Endothelial cell of umbilical vein (primary cell): ENCODE measurements around the gene SLC35A5. TPM values are rescaled to one million over a fixed set of nuclear protein-coding genes. Genes with fewer than 3 reads are reported as not detected.
A peak's percentile ranks its signal among the peaks of the same experiment; 100 is the strongest.

ENCODE experiments used
- BruUV-seq: library from RNA; stranded (reverse); fragments of 400-500 nt; replicated peaks from 2 replicates; lab custom pipeline; 2021; lab: Mats Ljungman, UMichigan
- CTCF ChIA-PET: fragments of 300-600, 350-600 bp; sonication (Branson Sonifier 250); formaldehyde crosslinking; loops from one replicate; lab custom pipeline; 2021; ENCODE audit warnings: antibody characterized with exemption, inconsistent platforms; lab: Charles Lee
- POLR2A ChIA-PET: fragments of 300-600, 350-600 bp; sonication (Branson Sonifier 250); formaldehyde crosslinking; loops from one replicate; lab custom pipeline; 2021; ENCODE audit warnings: antibody characterized with exemption, inconsistent platforms; lab: Charles Lee
- DNase-seq: peaks from one replicate; pipeline ENCODE4 v3.0.0-alpha.2; 2011; ENCODE audit warnings: low read depth, low spot score
- FAIRE-seq: peaks from 2 replicates; lab custom pipeline; 2011; peaks lifted over from hg19 to GRCh38; lab: Jason Lieb, UNC
- H2AFZ ChIP-seq: 2 replicates; pipeline ENCODE4 v1.6.0; 2012; ENCODE audit warnings: low read depth, low read length, control low read depth, inconsistent platforms
- H3K27ac ChIP-seq: 2 replicates; pipeline ENCODE4 v1.5.1; 2011; ENCODE audit warnings: low read depth, mild to moderate bottlenecking, control low read depth, low read length, moderate library complexity; ENCODE audit not compliant: insufficient read depth
- H3K27me3 ChIP-seq, 2 experiments: 2 replicates each; pipeline versions ENCODE4 v1.6.0 to v1.6.1; 2011; ENCODE audit warnings: low read length in 2 of 2, mixed read lengths in 1 of 2; ENCODE audit not compliant: control insufficient read depth in 2 of 2, insufficient read depth in 2 of 2
- H3K36me3 ChIP-seq, 2 experiments: 2 replicates in 1 of 2; 3 replicates in 1 of 2; pipeline ENCODE4 v1.5.1; 2011; ENCODE audit warnings: low read length in 2 of 2, mild to moderate bottlenecking in 1 of 2, moderate library complexity in 1 of 2; ENCODE audit not compliant: control insufficient read depth in 2 of 2, insufficient read depth in 2 of 2; ENCODE audit errors: extremely low read depth in 1 of 2
- H3K4me1 ChIP-seq: 3 replicates; pipeline ENCODE4 v1.5.1; 2011; ENCODE audit warnings: mild to moderate bottlenecking, low read length; ENCODE audit not compliant: control insufficient read depth, insufficient read depth; ENCODE audit errors: extremely low read depth
- H3K4me2 ChIP-seq: 2 replicates; pipeline ENCODE4 v1.6.1; 2011; ENCODE audit warnings: low read length, control low read depth, mixed read lengths; ENCODE audit not compliant: insufficient read depth
- H3K4me3 ChIP-seq, 3 experiments: fragments of 200-600 bp in 1 of 3; sonication (generic), shearing (Covaris generic) in 1 of 3; replicated peaks in 1 of 3; 2 replicates each; pipeline ENCODE4 v1.5.1; 2011 to 2016; ENCODE audit warnings: control low read depth in 3 of 3, low read length in 3 of 3, mild to moderate bottlenecking in 2 of 3, inconsistent platforms in 1 of 3, low read depth in 1 of 3, moderate library complexity in 1 of 3; ENCODE audit not compliant: insufficient read depth in 1 of 3
- H3K79me2 ChIP-seq: 2 replicates; pipeline ENCODE4 v1.6.0; 2012; ENCODE audit warnings: low read length, inconsistent platforms; ENCODE audit not compliant: control insufficient read depth, insufficient read depth
- H3K9ac ChIP-seq: replicated peaks from 2 replicates; pipeline ENCODE3; 2011; ENCODE audit warnings: low read length, control low read depth; ENCODE audit not compliant: insufficient read depth; ENCODE audit errors: extremely low read depth
- H3K9me1 ChIP-seq: replicated peaks from 3 replicates; pipeline ENCODE4 v1.6.0; 2011; ENCODE audit warnings: mild to moderate bottlenecking, low read length; ENCODE audit not compliant: control insufficient read depth, insufficient read depth; ENCODE audit errors: extremely low read depth
- H3K9me3 ChIP-seq: replicated peaks from 2 replicates; pipeline ENCODE4 v1.5.1; 2012; ENCODE audit warnings: low read length, inconsistent platforms; ENCODE audit not compliant: control insufficient read depth, insufficient read depth
- H4K20me1 ChIP-seq: replicated peaks from 2 replicates; pipeline ENCODE3; 2011; ENCODE audit warnings: mild to moderate bottlenecking, low read length; ENCODE audit not compliant: control insufficient read depth, insufficient read depth; ENCODE audit errors: extremely low read depth
- EZH2 ChIP-seq: IDR thresholded peaks from 2 replicates; pipeline ENCODE4 v1.6.1; 2012; ENCODE audit warnings: borderline replicate concordance, low read depth, mild to moderate bottlenecking, moderate library complexity, low read length, inconsistent platforms; ENCODE audit not compliant: severe bottlenecking
- FOS ChIP-seq: IDR thresholded peaks from 2 replicates; pipeline ENCODE4 v1.6.1; 2011; ENCODE audit warnings: mild to moderate bottlenecking, low read length, moderate library complexity, borderline replicate concordance; ENCODE audit not compliant: insufficient read depth
- GATA2 ChIP-seq: IDR thresholded peaks from 2 replicates; pipeline ENCODE4 v1.7.0; 2011; ENCODE audit warnings: low read depth, mild to moderate bottlenecking, moderate library complexity, mixed read lengths, low read length; ENCODE audit not compliant: insufficient read length, insufficient read depth
- JUN ChIP-seq: IDR thresholded peaks from 2 replicates; pipeline ENCODE4 v1.6.1; 2011; ENCODE audit warnings: borderline replicate concordance, low read depth; ENCODE audit not compliant: insufficient read length, insufficient read depth
- MYC ChIP-seq: IDR thresholded peaks from one replicate; pipeline ENCODE4 v1.6.1; 2011; ENCODE audit warnings: mild to moderate bottlenecking, low read depth, low read length
- POLR2A ChIP-seq: IDR thresholded peaks from 2 replicates; pipeline ENCODE4 v1.6.1; 2012; ENCODE audit warnings: low read depth, mild to moderate bottlenecking, control low read depth, low read length
- POLR2AphosphoS5 ChIP-seq: IDR thresholded peaks from 2 replicates; pipeline ENCODE4 v1.6.1; 2012; ENCODE audit warnings: low read depth, mild to moderate bottlenecking, control low read depth, low read length, moderate library complexity; ENCODE audit not compliant: insufficient read depth
- dilution Hi-C: fragments of 300-500 bp; cut with MboI; formaldehyde crosslinking; loops from one replicate; pipeline ENCODE4 v1.15.0; 2019; ENCODE audit warnings: low sequenced_read_pairs; ENCODE audit not compliant: extremely low pct_ligation_motif_present
- intact Hi-C: fragments of 100-400 bp; cut with micrococcal nuclease; formaldehyde crosslinking; loops from one replicate; pipeline ENCODE4 v1.10.0; 2022
- polyA plus RNA-seq, 4 experiments: library from polyadenylated mRNA; depleted of rRNA in 3 of 4; stranded (reverse) in 3 of 4; unstranded in 1 of 4; fragments of >200 nt; gene quantifications; 2 replicates each; pipeline versions ENCODE4 v1.2.1 to v1.2.3, GENCODE V29; 2011 to 2012; ENCODE audit warnings: missing spikeins in 1 of 4
- total RNA-seq: library from RNA; stranded (reverse); gene quantifications from 2 replicates; pipeline ENCODE4 v1.2.3, GENCODE V29; 2021
- TF ChIP-seq, protein P1 (sequence below): IDR thresholded peaks from 2 replicates; pipeline ENCODE4 v1.6.1; 2011; ENCODE audit not compliant: insufficient read depth, insufficient read length
- TF ChIP-seq, protein P2 (sequence below), 2 donors: IDR thresholded peaks; 1 replicate in 1 of 2; 2 replicates in 1 of 2; pipeline ENCODE4 v1.5.1; 2011; ENCODE audit warnings: low read length in 2 of 2, mild to moderate bottlenecking in 2 of 2, moderate library complexity in 2 of 2, control low read depth in 1 of 2, inconsistent platforms in 1 of 2, low read depth in 1 of 2; ENCODE audit not compliant: insufficient read depth in 1 of 2; ENCODE audit errors: extremely low read depth in 1 of 2

The SLC35A5 gene
- total and polyA plus RNA-seq, 2 donors (not counting 3 experiments of a cell fraction or from before 2014, with no cell fraction given) = 25.1 to 40.1 TPM

DNA sequence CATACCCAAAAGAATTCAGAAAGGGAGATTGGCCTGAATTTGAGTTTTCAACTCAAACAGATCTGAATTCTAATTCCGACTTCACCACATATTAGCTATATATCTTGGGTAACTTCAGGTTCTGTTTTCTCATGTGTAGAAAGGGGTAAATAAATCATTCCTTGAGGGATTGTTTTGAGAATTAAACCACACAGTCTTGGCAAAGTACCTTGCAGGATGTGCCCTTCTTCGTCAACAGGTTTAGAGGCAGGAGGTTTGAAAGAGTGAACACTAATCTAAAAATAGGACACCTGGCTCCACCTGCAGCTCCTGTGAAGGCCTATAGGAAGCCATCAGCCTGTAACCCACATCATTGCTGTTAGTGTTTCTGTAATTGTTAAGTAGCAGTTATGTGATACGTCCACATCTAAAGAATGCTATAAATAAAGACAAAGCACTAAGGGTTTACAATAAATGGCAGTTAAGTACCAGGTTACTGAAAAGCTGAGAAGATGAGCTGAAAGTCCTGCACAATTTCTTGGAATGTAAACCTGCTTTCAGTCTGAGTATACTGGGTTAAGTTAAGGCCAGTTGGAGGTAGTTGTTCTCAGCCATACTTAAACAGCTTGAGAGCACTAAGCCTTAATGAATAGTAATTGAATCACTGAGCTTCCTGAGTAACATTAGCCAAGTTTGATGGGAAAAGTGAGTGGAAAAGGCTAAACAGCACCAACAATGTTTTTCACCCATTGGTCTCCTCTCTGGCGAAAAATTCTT is 73.1 kb downstream of the SLC35A5 start:
- Histone ChIP-seq H3K27ac (no peak overlapping the region), H3K4me1 (peaks cover 28% of the 10 kb centered on the region), H3K4me2 (no peak overlapping the region), H3K79me2 (no peaks in the 10 kb centered on the region), H3K9me3 (no peaks in the 10 kb centered on the region), H3K27me3 (no peaks in the 10 kb centered on the region), H2AFZ (no peak overlapping the region), H3K9me1 (no peaks in the 10 kb centered on the region), H3K9ac (no peak overlapping the region), H3K36me3 (no peaks in the 10 kb centered on the region), H4K20me1 (no peaks in the 10 kb centered on the region), H3K4me3 (no peak overlapping the region)
- no peak for TF ChIP-seq POLR2A
- TF ChIP-seq, protein P1, sequence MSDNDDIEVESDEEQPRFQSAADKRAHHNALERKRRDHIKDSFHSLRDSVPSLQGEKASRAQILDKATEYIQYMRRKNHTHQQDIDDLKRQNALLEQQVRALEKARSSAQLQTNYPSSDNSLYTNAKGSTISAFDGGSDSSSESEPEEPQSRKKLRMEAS = no peak
- TF ChIP-seq JUN = no peak
- TF ChIP-seq MYC = no peak
- TF ChIP-seq EZH2 = no peak
- TF ChIP-seq, protein P2, sequence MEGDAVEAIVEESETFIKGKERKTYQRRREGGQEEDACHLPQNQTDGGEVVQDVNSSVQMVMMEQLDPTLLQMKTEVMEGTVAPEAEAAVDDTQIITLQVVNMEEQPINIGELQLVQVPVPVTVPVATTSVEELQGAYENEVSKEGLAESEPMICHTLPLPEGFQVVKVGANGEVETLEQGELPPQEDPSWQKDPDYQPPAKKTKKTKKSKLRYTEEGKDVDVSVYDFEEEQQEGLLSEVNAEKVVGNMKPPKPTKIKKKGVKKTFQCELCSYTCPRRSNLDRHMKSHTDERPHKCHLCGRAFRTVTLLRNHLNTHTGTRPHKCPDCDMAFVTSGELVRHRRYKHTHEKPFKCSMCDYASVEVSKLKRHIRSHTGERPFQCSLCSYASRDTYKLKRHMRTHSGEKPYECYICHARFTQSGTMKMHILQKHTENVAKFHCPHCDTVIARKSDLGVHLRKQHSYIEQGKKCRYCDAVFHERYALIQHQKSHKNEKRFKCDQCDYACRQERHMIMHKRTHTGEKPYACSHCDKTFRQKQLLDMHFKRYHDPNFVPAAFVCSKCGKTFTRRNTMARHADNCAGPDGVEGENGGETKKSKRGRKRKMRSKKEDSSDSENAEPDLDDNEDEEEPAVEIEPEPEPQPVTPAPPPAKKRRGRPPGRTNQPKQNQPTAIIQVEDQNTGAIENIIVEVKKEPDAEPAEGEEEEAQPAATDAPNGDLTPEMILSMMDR (IDR thresholded peaks at IDR 0.05; ENCODE audit: extremely low read depth in 1 of 2, insufficient read depth in 1 of 2, low read depth in 1 of 2, low read length in 2 of 2) = no peak
- no peak for TF ChIP-seq GATA2
- TF ChIP-seq FOS = no peak
- no peak for TF ChIP-seq POLR2AphosphoS5
- no TSS peak for BruUV-seq
- ChIA-PET POLR2A (no interaction called here), CTCF (interaction anchor here (0.8 to 3.3 kb wide), 8 partner anchors 9 to 344 kb away, joined by 3 to 20 read pairs (median 4); partner anchors contain the start of gene SLC9C1)
- FAIRE-seq = peak; percentile 71
- intact Hi-C loops (no loop called here), dilution Hi-C loops (no loop called here)
- DNase-seq = peak; percentile 37

Other genes with a start within 250 kb of the SLC35A5 start
- gene CD200, start 228.9 kb upstream of the SLC35A5 start, total RNA-seq = 7.2 and 8.2 TPM in 2 replicates
- 6.9 and 8.1 TPM in 2 replicates for gene CD200, start 228.9 kb upstream of the SLC35A5 start, polyA plus RNA-seq
- not detected in 2 replicates for gene BTLA, start 62.6 kb upstream of the SLC35A5 start, total RNA-seq
- gene BTLA, start 62.6 kb upstream of the SLC35A5 start, polyA plus RNA-seq = not detected in 2 replicates
- 62.4 TPM in 2 replicates for gene ATG3, start 83 bp upstream of the SLC35A5 start, total RNA-seq
- 33.0 and 36.0 TPM in 2 replicates for gene ATG3, start 83 bp upstream of the SLC35A5 start, polyA plus RNA-seq
- 59.3 and 77.2 TPM in 2 replicates for gene CCDC80, start 79.1 kb downstream of the SLC35A5 start, total RNA-seq
- gene CCDC80, start 79.1 kb downstream of the SLC35A5 start, polyA plus RNA-seq = 18.5 and 28.4 TPM in 2 replicates